Glomerular visceral epithelial cell (primary cell): ENCODE measurements around the gene CLASP1.
A peak's percentile ranks its signal among the peaks of the same experiment; 100 is the strongest.
"Not testable (repeated sequence)": the region's sequence is repeated elsewhere in the genome, so short reads cannot be mapped to it uniquely, and the experiment has no call there.

Experiments
- DNase-seq: peaks from one replicate; pipeline ENCODE4 v3.0.0-alpha.2; 2016; ENCODE audit errors: extremely low spot score

Gene CLASP1

DNA sequence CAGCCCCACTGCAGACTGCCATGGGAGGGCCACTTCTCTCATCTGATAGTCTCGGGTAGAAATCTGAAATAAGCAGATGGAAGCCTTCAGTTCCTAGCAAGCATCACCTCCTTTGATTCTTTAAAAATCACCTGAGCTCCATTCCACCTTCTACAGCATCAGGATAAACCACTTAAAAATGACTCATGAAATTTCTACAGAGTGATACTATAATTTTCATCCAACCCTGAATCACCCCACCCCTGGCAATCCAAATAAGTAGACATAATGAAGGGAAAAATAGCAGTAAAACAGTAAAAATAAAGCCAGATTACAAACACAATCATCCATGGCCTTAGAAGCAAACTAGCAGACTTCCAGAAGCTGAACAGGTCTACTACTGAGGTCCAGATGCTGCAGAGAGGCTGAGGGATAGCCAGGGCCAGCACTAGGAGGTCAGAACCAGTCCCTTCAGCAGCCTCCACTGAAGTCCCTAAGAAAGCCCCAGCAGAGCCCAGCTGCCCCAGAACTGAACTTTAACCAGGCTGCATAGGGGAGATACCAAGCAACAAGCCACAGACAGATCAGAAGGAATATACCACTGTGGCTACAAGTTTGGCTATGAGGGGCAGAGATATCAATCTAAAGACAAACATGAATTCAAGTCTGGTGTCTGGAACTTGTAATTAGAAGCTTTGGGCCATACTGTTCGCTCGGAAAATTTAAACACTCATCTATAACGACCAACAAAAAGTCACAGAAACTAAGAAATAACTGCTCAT, 173.3 kb downstream of the CLASP1 start:
- DNase-seq: no peak

DNA sequence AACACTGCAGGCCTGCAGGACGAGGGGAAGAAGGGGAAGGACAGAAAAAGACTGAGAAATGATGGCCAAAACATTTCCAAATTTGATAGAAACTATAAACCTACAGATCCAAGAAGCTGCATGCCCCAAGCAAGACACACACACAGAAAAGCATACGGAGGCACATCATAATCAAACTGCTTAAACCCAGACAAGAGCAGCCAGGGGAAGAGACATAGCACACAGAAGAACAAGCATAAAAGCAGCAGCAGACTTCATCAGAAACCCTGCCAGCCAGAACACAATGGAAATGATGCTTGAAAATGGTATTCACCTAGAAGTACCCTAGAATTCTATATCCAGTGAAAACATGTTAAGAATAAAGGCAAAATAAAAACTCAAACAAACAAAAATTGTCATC, 175.8 kb downstream of the CLASP1 start:
- DNase-seq: no peak

DNA sequence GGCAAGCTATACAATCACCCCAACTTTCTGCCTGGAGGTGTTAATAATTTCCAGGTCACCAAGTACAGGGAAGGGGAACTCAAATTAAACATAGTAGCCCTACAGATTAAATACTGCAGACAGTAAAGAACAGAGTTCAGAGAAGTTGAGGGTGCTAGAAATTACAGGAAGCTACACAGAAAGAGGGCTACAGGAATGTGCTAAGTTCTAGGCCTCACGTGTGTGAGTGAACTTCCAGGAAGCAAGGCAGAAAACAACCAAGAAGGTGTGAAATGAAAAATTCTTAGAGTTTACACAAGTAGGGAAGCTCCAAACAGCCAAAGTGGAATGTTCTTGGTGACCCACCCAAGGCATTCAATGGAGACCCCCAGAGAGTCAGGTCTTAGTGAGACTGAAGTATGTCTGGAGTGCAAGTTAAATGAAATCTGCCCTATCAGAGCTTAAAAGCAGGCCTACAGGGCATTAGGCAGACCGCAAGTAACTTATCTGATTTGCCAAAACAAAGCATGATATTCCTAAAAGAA, 176.7 kb downstream of the CLASP1 start:
- peak; percentile 13 for DNase-seq

DNA sequence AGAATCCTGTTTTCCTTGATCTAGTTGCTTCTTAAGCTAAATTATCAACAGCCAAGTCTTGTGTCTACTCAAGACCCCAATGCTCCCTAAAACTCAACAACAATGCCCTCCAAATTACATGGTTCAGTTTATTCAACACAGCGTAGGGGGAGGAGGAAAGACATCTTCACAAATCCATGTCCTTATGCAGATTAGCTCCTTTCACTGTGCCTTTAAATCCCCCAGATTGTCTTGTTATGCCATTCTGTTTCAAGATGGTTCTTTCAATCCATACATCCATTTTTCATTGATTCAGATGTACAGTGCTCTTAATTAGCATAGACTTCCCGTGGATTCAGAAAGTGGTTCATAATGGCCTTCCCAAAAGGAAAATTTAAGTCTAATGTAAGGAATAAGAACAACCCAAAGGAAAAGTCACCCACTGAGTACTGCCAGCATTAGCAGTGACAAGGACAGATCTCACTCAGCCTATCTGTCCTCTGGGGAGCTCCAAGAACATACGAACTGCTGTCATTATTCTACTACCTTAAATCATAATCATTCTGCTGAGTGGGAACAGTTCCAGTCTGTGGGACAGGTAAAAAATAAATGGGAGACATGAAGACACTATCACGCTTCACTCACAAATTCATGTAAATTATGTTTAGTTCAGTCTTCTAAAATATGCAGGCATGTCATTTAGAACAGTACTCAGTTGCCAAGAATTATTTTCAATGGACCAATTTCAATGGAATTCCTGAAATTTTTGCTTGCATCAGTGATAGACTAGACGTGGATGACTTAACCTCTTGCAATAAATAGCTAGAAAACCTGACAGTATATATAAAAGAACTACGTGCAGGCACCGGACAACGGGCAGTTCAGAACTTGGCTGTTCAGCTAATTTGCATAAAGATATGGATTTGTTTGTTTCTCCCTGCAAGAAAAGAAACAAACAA, 177.5 kb downstream of the CLASP1 start:
- peak; percentile 44 for DNase-seq

DNA sequence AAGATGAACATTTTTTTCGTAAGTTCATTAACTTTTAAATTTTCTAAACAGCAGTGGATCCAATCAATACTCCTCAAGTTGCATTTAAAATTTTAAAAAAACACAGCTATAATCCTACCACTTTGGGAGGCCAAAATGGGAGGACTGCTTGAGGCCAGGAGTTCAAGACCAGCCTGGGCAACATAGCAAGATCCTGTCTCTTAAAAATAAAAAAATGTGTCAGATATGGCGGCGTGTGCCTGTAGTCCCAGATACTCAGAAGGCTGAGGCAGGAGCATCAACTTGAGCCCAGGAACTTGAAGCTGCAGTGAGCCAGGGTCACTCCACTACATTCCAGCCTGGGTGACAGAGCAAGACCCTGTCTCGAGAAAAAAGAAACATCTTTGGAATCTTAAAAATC, 178.3 kb downstream of the CLASP1 start:
- DNase-seq: no peak

DNA sequence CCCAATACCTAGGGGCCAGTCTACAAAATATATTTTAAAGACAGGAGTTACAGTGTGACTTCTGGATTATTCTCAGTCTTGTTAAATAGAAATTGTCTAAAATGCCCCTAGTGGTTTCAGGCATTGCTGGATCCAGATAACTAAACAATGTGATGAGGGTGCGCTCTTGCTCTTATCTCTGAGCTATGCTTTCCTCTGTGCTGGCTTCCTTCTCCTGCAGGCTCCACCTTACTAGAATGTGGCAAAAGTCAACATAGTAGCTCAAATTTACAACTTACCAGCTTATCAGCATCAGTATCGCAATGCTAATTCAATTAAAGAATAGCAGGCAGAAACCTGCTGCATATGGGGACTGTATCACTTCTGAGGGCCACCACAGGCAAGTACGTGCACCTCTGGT, 179.9 kb downstream of the CLASP1 start:
- DNase-seq: no peak

DNA sequence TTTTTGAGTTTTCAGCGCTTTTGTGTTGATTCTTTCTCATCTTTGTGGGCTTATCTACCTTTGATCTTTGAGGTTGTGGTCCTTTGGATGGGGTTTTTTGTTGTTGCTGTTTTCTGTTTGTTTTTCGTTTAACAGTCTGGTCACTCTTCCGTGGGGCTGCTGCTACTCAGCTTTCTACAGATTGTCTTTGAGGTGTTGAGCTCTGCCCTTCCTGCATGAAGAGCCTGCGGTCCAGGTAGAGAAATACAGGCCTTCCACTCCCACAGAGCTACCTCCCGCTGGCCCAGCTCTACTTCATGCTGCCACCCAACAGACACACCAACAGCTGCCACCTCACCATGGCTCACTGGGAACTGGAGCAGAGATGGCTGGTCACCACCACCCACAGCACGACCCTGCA, 180.3 kb downstream of the CLASP1 start:
- DNase-seq: no peak

DNA sequence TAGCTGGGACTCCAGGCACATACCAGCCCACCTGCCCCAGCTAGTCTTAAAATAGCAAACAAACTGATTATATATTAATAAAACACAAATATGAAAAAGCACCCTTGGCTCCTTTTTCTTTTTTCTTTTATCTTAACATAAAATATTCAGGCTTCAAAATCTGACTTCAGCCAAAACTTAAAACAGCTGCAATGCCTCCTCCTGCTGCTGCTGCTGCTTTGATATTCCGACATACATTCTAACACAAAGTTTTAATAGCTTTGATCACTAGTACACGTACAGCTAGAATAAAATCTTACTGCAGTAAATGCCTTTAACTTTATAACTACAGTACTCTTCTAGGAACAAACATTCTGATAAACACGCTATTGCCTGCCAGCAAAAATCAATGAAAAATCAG, 190.0 kb downstream of the CLASP1 start:
- no peak for DNase-seq

DNA sequence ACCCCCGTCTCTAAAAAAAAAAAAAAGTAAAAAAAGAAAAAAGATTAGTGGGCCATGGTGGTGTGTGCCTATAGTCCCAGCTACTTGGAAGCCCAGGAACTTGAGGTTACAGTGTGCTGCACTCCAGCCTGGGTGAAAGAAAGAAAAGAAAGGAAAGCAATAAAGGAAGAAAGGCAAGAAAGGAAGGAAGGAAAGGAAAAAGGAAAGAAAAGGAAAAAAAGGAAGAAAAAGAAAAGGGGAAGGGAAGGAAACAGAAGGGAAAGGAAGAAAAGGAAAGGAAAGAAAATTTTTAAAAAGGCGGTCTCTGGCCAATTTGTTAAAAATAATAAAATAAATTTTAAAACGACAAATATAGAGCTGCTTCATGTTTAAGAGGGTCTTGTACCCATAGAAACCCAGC, 192.9 kb downstream of the CLASP1 start:
- no peak for DNase-seq

DNA sequence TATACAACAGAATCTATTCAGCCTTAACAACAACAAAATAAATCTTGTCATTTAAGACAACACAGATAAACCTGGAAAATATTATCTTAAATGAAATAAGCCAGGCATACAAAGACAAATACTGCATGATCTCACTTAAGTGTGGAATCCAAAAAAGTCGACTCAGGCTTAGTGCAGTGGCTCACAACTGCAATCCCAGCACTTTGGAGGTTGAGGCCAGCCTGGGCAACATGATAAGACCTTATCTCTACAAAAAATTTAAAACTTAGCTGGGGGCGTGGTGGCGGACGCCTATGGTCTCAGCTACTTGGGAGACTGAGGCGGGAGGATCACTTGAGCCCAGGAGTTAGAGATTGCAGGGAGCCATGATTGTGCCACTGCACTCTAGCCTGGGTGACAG, 193.8 kb downstream of the CLASP1 start:
- DNase-seq: no peak

DNA sequence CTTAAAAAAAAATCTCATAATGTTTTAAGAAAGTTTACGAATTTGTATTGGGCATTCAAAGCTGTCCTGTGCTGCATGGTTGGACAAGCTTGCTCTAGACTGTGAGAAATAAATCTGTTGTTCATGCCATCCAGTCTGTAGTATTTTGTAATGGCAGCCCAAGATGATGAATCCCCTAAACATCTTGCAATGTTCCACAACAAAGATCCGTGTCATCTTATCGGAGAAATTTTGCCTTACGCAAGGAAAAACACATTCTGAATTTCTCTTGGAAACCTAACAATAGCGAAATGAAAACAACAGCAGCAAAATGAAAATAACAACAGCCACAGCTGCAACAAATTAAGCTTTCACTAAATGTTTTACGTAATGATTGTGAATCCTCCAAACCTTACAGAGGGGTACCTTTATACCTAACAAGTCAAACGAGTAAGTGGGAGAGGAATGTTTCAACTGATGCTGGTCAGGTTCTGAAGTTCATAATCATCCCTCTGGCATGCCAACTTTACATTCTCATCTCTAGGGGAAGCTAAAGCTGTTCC, 194.6 kb downstream of the CLASP1 start:
- DNase-seq: no peak

DNA sequence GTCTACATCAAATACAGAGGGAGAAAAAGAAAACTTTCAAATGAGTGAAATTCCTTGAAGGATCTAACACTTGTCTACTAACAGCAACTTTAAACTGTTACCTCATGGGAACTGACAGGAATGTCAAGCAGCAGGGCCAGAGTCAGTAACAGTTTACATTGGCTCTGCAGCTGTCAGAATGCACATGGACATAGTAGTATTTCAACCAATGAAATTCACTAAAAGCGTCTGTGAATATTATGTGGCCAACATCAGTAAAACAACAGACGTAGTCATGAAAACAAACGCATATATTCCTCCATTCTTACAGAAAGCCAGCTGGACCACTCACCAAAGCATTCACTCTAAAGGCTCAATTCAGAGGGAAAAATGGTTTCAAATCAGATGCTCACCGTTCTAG, 197.9 kb downstream of the CLASP1 start:
- DNase-seq: no peak

DNA sequence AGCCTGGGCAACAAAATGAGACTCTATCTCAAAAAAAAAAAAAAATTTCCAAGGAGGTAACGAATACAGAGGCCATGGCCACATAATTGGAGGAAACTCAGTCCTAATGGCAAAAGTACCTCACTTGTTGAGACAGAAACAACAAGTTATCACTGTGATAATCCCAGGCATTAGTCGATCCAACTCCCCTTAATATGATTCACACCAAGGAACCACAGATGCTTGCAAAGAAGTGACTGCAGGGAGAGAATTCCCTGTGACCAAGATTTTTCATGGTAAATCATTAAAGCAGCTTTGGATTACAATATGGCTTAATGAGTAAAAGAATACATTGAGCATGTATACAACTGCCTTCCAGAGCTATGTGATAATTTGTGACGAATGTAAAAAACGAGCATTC, 199.0 kb downstream of the CLASP1 start:
- DNase-seq: peak; percentile 74

DNA sequence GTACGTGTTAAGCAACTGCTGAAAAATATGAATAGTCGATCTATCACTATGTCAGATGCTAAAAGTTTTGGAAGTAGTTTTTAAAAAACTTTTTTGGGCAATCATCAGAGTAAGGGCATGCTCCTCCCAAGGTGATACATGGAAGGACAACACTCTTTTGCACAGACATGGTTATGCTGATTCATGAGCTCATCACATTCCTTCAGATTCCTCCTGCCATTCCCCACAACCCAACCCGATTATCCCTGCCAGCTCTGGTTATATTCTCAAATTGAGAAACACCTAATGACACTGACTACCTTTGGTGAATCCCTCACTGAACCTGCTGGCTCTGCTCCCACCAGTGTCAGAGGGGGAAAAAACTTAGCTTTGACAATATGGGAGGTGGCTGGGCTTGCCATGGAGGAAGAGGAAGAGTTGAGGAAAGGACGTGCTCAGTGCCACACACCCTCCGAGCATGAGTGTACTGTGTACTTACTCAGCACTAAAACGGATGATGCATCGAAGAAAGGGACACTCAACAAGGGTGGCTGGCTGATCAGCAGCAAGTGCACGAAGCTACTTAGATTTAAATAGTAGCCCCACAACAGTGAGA, 202.5 kb downstream of the CLASP1 start:
- no peak for DNase-seq

DNA sequence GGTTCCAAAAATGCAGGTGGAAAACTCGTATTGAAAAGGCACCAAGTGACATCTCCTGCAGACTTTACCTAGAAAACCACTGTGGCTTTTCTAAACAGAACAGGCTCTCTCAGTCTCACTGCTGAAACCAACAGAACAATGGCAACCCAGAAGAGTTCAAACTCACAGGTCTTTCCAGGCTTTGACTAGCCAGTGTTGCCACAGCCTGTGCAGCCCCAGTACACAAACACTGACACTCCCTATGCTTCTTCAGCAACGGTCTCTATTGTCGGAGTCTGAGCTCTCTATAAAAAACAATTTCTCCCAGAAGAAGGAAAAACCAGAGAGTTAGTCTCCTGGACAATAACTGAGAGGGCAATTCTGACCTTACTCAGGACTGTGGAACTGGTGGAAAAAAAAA, 206.4 kb downstream of the CLASP1 start:
- DNase-seq: no peak

DNA sequence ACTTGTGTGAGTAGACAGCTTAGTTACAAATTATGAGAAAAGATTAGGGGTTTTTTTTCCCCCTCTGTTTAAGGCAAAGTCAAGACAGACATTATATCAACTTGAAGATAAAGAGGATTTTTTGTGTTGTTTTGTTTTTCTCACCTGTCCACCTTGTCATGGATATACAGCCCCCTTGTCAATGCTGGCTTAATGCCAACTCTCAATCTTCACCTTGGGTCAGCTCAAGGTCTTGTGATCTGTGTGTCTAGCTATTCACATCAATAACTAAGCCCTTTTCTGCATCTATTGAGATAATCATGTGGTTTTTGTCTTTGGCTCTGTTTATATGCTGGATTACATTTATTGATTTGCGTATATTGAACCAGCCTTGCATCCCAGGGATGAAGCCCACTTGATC, 211.0 kb downstream of the CLASP1 start:
- not testable (repeated sequence) for DNase-seq

DNA sequence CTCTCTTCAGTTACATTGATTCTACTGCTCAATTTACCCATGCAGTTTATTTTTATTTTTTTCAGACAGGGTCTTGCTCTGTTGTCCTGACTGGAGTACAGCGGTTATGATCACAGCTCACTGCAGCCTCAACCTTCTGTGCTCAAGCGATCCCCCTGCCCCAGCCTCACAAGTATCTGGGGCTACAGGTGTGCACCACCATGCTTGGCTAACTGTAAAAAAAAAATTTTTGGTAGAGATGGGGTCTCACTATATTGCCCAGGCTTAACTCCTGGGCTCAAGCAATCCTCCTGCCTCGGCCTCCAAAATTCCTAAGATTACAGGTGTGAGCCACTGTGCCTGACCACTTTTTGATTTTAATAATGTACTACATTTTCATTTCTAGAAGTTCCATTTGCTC, 212.3 kb downstream of the CLASP1 start:
- DNase-seq: no peak

DNA sequence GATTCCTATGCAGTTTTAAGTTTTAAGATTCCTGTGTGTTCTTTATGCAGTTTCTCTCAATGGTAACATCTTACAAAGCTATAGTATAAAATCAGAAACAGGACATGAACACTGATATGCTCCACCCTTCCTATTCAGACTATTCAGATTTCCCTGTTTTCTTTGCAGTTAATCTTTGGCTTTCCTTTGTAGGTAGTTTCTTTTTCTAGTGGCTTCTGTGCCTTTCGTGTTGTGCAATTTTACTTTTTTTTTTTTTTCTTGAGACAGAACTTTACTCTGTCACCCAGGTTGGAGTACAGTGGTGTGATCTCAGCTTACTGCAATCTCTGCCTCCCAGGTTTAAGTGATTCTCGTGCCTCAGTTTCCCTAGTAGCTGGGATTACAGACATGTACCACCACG, 213.5 kb downstream of the CLASP1 start:
- DNase-seq: no peak

DNA sequence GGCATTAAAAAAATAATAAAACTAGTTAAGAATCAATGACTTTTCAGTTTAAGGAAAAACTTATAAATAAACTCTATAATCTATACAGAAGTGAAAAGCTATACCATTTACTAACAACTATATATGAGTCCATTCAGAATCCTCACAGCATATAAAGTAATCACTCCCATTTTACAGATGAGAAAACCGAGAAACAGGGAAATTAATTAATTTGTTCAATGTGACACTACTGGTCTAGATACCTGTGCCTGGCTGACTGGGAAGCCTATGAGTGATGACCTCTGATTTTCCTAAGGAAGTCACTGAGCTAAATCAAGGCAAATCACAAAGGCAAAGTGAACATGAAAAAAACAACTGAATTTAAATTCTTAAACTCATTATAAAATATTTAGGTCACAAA, 218.0 kb downstream of the CLASP1 start:
- no peak for DNase-seq

DNA sequence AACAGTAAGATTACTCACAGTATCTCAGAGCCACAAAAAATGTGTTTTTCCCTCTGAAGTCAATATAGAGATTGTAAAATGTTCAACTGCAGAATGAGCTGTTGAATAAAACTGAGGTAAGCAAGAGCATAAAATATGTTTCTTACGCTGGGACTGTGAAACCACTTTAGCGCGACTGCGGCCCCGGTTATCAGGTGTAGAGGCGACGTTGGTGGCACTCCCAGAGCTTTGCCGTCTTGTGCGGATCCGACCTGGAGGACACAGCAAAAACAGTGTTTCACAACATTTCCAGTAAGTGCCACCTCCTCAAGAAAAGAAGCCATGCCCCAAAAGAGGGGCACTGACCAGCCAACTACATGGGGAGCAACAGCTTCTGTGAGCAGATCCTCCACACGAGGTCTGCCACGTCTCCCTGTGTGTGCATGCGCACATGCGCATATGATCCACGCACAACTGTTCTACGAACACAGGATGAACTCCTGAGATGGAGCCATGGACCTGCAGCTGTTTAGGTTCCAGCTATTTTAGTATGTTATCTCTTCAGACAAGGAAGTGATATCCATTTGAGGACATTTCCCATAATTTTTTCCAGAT, 219.2 kb downstream of the CLASP1 start:
- no peak for DNase-seq

DNA sequence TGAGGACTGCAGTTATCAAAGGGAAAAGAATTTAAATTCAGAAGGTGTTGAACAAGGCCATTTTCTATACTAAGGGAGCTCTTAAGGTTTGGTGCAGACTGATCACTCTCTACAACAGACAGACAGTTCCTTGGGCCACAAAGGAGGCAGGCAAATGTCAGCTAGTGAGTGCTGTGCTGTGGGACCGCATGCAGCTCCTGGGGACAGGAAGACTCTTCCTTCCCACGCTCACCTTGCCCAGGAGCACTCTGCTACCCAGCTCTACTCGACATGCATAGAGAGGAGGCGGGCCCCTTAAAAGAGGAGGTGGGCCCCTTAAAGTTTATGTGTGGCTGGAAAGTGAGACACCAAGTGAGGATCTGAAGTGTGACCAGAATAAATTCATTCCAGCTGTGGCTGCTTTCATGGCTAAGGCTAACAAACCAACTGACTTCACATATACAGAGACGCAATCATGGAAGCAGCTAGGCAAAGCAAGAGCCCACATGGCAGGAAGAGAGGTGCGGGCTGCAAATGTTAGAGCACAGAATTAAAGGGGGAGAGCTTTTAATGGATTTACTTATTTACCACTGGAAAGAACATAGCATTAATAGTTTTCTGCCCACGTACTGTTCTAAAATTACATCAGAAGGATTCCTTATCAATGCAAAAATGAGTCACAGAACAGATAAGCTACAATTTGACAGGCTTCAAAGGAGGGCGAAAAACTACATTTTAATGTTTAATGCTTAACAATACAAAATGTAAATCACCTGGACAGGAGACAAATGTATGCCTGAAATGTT, 220.0 kb downstream of the CLASP1 start:
- DNase-seq: no peak
